ENCODE data around the gene UFSP1.

The UFSP1 gene

GRCh38 chr7:100895701-100895955 lies 6.1 kb upstream of the UFSP1 start, which contains the start of gene ACHE:
Gene ACHE, minus strand, starts transcription at chr7:100895888. Its CDS starts 1,656 bp downstream, at chr7:100894232.
- no peak for DNase-seq

DNA sequence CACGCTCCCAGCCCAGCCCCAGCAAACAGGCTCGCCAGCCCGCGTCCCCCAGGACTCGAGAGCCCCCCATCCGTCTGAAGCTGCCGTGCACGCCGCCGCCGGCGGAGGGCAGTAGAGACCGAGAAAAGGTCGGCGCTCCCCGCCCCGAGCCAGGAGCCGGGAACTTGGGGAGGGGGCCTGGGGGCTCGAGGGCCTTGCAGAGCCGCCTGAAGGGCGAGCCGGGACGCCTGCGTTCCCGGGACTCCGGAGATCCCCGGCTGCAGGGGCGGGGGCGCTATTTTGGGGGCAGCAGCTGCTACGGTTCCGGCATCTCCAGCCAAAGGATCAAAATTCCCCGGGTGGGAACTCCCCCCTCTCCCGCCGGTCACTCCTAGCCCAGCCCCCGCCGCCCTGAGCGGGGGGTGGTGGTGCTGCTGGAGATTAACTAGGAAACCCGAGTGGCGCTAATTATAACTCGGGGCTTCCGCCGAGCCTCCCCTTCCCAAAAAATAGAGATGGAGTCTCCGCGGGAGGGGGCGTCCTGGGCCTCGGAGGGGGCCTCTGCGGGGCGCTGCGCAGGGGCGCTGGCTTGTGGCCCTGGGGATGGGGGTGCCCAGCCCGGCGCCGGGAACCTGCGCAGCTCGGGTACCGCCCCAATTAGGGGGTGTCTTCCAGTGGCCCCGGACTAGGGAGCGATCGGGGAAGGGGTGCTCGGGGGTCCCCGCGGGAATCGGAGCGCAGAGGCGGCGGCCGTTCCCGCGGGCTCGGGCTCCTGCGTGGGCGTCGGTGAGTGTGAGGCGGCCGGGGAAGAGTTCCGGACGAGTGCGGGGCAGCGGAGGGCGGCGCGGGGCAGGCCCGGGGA lies 5.6 kb upstream of the UFSP1 start:
- no peak for DNase-seq

DNA sequence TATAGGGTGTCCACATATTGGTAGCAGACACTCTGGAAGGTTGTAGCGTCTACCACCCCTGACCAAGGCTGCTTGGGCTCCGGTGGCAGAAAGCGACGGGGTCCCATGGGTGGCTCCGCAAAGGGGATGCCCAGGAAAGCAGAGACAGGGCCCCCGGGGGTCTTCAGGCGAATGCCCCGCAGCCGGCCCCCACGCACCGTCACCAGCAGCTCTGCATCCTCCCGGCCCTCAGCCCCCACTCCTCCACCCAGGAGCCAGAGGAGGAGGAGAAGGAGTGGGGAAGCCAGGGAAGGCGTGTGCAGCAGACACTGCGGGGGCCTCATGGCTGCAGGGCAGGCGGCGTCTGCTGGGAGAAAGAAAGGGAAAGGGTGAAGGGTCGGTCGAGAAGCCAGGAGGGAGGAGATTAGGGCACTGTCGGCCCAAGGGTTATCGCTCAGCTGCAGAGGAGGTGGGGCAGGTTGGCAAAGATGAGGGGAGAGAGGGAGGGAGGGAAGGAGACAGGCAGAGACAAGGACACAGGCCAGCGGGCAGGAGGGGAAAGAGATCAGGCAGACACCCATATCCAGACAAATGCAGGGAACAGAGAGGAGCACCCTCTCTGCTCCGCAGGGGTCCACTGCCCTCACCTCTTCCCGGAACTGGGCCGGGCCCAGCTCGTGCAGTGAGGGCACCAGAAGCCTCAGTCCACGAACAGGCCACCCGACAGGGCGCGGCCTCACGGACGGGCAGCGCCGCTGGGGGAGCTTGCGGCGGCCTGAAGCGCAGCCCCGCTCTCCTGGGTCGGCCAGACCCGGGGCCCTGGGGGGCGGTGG lies 4.6 kb upstream of the UFSP1 start:
- DNase-seq, result no peak

DNA sequence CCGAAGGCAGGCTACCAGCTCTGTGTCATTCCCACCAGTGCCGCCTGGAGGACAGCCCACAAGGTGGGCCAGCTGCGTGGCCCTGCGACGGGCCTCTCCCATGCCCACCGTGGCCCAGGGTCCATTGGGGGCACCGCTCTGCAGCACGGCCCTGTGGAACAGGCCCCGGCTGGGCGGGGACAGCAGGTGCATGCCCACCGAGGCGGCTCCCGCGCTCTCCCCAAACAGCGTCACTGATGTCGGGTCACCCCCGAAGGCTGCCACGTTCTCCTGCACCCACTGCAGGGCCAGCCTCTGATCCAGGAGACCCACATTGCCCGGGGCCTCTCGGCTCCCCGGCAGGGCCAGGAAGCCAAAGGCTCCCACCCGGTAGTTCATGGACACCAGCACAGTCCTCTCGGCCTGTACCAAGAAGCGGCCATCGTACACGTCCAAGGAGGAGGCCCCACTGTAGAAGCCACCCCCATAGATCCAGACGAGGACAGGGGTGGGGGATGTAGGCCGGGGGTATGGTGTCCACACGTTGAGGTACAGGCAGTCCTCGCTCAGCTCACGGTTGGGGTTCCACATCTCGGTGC lies 3.9 kb upstream of the UFSP1 start:
- DNase-seq, result no peak

DNA sequence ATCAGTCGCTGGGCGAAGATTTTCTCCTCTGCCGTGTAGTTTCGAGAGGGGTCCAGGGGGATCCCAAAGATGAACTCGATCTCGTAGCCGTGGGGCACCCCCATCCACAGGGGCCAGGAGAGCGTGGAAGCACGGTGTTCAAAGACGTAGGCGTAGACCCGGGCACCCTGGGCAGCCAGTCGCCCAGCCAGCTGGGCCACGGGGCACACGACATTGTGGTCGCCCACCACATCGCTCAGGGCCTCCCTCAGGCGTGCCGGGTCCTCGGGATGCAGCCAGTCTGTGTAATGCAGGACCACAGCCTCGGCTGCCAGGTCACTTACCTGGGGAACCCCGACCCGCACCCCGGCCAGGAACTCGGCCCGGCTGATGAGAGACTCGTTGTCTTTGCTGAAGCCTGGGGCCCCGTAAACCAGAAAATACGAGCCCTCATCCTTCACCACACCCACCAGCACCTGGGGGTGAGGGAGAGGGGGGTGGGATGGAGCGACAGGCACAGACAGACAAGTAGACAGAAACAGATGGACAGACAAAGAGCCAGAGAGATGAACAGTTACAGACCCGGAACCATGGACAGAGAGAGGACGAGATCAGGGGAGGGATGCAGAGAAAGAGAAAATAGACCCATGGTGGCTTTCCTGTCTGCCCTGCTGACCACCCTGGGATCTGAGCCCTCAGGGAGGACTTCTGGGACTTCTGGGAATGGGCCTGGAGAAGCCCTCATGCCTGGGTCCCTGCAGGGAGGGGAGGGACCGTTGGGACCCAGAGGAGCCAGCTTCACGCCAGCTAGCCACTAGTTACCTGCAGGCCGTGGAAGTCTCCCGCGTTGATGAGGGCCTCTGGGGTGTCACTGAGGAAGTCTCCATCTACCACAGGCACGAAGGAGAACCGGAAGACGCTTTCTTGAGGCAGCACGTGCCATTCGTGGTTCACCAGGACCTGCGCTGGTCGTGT lies 3.1 kb upstream of the UFSP1 start:
- DNase-seq, result no peak

DNA sequence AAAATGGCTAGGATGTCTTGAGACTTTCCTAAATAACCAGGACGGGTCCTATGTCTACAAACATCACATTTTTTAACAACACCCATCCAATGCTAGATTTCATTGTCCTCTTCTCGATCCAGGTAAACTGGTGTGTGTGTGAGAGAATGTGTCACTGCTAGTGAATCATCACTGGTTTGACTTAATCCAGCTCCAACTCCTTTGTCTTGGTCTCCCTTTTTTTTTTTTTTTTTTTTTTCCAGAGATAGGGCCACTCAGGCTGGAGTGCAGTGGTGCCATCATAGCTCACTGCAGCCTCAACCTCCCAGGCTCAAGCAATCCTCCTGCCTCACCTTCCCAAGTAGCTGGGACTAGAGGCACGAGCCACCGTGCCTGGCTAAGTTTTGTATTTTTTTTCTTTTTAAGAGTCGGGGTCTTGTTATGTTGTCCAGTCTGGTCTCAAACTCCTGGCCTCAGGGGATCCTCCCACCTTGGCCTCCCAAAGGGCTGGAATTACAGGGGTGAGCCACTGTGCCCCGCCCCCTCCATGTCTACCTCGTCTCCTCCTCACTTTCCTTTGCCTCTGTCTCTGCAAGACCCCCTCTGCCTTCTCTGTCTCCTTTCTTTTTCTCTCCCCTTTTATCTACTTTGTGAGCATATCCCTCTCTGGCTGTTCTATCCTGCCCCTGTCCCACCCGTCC lies 2.2 kb upstream of the UFSP1 start:
- no peak for DNase-seq

- DNase-seq, result no peak
Measured at GRCh38 chr7:100890653-100891567, 1.4 kb upstream of the UFSP1 start.

- DNase-seq, result no peak
Measured at GRCh38 chr7:100888291-100888987, 1.1 kb downstream of the UFSP1 start.

- DNase-seq, result no peak
Measured at GRCh38 chr7:100887516-100888290, 1.8 kb downstream of the UFSP1 start.

DNA sequence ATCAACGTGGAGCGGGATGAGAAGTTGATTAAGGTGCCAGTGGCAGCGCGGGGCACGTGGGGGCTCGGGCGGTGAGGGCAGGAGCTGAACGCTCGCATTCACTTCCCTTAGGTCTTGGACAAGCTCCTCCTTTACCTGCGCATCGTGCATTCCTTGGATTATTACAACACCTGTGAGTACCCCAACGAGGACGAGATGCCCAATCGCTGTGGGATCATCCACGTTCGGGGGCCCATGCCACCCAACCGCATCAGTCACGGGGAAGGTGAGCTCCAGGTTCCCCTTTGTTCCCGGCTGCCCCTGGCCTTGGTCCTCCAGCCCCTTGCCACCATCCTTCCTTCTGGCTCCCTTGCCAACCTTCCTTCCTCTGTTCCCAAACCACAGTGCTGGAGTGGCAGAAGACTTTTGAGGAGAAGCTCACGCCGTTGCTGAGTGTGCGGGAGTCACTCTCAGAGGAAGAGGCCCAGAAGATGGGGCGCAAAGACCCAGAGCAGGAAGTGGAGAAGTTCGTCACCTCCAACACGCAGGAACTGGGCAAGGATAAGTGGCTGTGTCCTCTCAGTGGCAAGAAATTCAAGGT lies 2.5 kb downstream of the UFSP1 start:
- DNase-seq, result no peak

DNA sequence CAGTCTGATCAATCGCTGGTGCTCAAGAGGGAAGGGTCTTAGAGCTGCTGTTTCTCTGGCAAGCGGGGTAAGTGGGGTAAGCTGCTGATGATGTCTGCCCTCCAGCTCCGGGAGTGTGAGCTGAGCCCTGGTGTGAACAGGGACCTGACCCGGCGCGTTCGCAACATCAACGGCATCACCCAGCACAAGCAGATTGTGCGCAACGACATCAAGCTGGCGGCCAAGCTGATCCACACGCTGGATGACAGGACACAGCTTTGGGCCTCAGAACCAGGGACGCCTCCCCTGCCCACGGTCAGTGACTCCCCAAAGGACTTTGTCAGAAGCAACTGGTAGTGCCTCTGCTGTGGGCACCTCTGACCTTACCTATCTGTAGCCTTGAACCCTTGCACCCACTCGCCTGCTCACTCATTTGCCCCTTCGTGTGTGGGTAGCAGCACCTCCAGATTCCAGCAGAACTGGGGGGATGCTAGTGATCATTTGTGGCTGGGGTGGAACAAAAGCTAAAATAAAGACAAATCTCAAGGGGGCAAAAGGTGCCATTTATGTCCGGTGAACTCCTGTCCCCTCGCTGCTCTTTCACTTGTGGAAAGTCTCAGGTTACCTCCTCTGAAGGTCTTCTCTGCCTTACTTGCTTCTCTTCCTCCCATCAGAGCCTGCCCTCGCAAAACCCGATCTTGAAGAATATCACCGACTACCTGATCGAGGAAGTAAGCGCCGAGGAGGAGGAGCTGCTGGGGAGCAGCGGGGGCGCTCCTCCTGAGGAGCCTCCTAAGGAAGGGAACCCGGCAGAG lies 3.2 kb downstream of the UFSP1 start:
- no peak for DNase-seq

GRCh38 chr7:100885440-100886141 lies 3.9 kb downstream of the UFSP1 start:
- DNase-seq, result no peak

- no peak for DNase-seq
Measured at GRCh38 chr7:100884736-100885439, 4.6 kb downstream of the UFSP1 start.

- no peak for DNase-seq
Measured at GRCh38 chr7:100882785-100883526, 6.6 kb downstream of the UFSP1 start.

DNA sequence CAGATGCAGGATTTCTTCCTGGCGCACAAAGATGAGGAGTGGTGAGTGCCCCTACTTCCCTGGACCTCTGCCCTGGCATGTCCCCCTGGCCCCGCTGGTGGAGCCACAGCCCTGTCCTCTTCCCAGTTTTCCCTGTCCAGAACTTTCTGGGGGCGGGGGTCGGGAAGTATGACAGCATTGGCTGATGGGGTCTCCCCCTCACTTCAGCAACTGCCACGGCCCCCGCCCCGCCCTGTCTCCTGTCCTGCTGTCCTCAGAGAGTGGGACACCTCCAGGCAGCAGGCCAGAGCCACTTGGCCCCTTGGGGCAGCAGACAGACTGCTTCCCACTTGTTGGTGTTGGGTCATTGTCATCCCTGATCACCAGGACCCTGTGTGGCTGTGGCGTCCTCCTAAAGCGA lies 7.3 kb downstream of the UFSP1 start:
- no peak for DNase-seq

GRCh38 chr7:100881136-100881535 lies 8.4 kb downstream of the UFSP1 start:
- no peak for DNase-seq

All from fibroblast of skin of back (primary cell).